Tibial nerve (tissue), 4 donors: ENCODE measurements around the gene CALD1. TPM values are rescaled to one million over a fixed set of nuclear protein-coding genes. Genes with fewer than 3 reads are reported as not detected.
A peak's percentile ranks its signal among the peaks of the same experiment; 100 is the strongest.

ENCODE experiments used
- DNase-seq, 2 donors: peaks; one replicate each; pipeline ENCODE4 v3.0.0-alpha.2; 2019; ENCODE audit warnings: low spot score in 2 of 2
- H3K27ac ChIP-seq, 4 donors: fragments of 200-600 bp; sonication (generic) in 3 of 4; one replicate each; pipeline ENCODE4 v1.5.1; 2017 to 2019; ENCODE audit warnings: mild to moderate bottlenecking in 1 of 4
- H3K27me3 ChIP-seq, 2 donors: fragments of 200-600 bp; sonication (generic) in 1 of 2; one replicate each; pipeline versions ENCODE4 v1.5.1 to v1.6.0; 2017 to 2019
- H3K36me3 ChIP-seq, 3 donors: fragments of 200-600 bp; sonication (generic); one replicate each; pipeline ENCODE4 v1.5.1; 2018 to 2019
- H3K4me1 ChIP-seq, 4 donors: fragments of 200-600 bp; sonication (generic) in 3 of 4; one replicate each; pipeline ENCODE4 v1.5.1; 2017 to 2019
- H3K4me3 ChIP-seq, 4 donors: fragments of 200-600 bp; sonication (generic) in 3 of 4; one replicate each; pipeline ENCODE4 v1.5.1; 2017 to 2019; ENCODE audit warnings: mild to moderate bottlenecking in 1 of 4, moderate library complexity in 1 of 4
- H3K9me3 ChIP-seq, 4 donors: fragments of 200-600 bp; sonication (generic) in 3 of 4; one replicate each; pipeline ENCODE4 v1.5.1; 2017 to 2019
- EP300 ChIP-seq, 2 donors: sonication (generic); formaldehyde crosslinking; IDR thresholded peaks; one replicate each; pipeline ENCODE4 v1.6.1; 2017; ENCODE audit warnings: antibody characterized with exemption in 2 of 2, mild to moderate bottlenecking in 1 of 2
- POLR2A ChIP-seq, 2 donors: fragments of 450-650 bp; IDR thresholded peaks; one replicate each; pipeline ENCODE4 v1.6.1; 2017; ENCODE audit warnings: antibody characterized with exemption in 2 of 2, mild to moderate bottlenecking in 2 of 2, moderate library complexity in 2 of 2
- whole genome bisulfite sequencing, 2 donors: methylation state at CpG; one replicate each; pipeline ENCODE4 v1.1.5; 2018; 5-methylcytosine and 5-hydroxymethylcytosine counted together
- total RNA-seq, 4 donors: library from RNA; depleted of rRNA; stranded (reverse); fragments of >200 nt; gene quantifications; one replicate each; pipeline ENCODE4 v1.1.0, GENCODE V29; 2016
- TF ChIP-seq, protein P1 (sequence below), 5 experiments: fragments of 200-600 bp in 3 of 5; fragments of 450-650 bp in 2 of 5; sonication (generic) in 3 of 5; IDR thresholded peaks; one replicate each; pipeline ENCODE4 v1.5.1; 2016 to 2019; ENCODE audit warnings: antibody characterized with exemption in 5 of 5, mild to moderate bottlenecking in 3 of 5, moderate library complexity in 2 of 5

Gene CALD1
- total RNA-seq, 4 donors from 2014 or later: 320 to 870 (median 433) TPM

DNA sequence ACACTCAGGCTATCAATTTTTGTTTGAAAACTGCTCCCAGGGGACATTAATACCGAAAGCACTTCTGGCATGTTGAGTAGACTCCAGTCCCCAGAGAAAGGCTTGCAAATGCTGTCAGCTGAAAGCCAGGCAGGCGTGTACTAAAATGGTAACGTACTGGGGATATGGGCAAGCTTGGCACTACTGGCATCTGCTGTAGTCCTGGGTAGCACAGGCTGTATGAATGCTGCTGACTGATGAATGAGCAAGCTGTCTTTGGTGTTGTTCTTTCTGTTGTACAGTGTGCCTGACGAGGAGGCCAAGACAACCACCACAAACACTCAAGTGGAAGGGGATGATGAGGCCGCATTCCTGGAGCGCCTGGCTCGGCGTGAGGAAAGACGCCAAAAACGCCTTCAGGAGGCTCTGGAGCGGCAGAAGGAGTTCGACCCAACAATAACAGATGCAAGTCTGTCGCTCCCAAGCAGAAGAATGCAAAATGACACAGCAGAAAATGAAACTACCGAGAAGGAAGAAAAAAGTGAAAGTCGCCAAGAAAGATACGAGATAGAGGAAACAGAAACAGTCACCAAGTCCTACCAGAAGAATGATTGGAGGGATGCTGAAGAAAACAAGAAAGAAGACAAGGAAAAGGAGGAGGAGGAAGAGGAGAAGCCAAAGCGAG is 153.4 kb downstream of the CALD1 start:
- WGBS, 2 donors: 42 to 47% methylated on average over 17 of the region's 17 CpGs
- H3K4me3 ChIP-seq: peak overlapping the region in 2 of 4 donors; percentile 10 to 26
- no peaks in the 10 kb centered on the region for H3K9me3 ChIP-seq
- peak in 1 of 2 donors; percentile 36 for TF ChIP-seq EP300 (IDR thresholded peaks at IDR 0.05)
- TF ChIP-seq, protein P1, sequence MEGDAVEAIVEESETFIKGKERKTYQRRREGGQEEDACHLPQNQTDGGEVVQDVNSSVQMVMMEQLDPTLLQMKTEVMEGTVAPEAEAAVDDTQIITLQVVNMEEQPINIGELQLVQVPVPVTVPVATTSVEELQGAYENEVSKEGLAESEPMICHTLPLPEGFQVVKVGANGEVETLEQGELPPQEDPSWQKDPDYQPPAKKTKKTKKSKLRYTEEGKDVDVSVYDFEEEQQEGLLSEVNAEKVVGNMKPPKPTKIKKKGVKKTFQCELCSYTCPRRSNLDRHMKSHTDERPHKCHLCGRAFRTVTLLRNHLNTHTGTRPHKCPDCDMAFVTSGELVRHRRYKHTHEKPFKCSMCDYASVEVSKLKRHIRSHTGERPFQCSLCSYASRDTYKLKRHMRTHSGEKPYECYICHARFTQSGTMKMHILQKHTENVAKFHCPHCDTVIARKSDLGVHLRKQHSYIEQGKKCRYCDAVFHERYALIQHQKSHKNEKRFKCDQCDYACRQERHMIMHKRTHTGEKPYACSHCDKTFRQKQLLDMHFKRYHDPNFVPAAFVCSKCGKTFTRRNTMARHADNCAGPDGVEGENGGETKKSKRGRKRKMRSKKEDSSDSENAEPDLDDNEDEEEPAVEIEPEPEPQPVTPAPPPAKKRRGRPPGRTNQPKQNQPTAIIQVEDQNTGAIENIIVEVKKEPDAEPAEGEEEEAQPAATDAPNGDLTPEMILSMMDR (IDR thresholded peaks at IDR 0.05): no peak
- TF ChIP-seq POLR2A (IDR thresholded peaks at IDR 0.05): no peak
- H3K36me3 ChIP-seq: peaks cover 0 to 37% (median 0%) of the 10 kb centered on the region in 3 donors
- H3K27me3 ChIP-seq: no peaks in the 10 kb centered on the region
- peak overlapping the region in 3 of 4 donors; percentile 53 to 90 (median 74) for H3K27ac ChIP-seq
- DNase-seq: no peak
- H3K4me1 ChIP-seq: peaks cover 0 to 53% (median 20%) of the 10 kb centered on the region in 4 donors

DNA sequence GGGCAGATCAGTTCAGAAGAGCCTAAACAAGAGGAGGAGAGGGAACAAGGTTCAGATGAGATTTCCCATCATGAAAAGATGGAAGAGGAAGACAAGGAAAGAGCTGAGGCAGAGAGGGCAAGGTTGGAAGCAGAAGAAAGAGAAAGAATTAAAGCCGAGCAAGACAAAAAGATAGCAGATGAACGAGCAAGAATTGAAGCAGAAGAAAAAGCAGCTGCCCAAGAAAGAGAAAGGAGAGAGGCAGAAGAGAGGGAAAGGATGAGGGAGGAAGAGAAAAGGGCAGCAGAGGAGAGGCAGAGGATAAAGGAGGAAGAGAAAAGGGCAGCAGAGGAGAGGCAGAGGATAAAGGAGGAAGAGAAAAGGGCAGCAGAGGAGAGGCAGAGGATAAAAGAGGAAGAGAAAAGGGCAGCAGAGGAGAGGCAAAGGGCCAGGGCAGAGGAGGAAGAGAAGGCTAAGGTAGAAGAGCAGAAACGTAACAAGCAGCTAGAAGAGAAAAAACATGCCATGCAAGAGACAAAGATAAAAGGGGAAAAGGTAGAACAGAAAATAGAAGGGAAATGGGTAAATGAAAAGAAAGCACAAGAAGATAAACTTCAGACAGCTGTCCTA is 154.1 kb downstream of the CALD1 start:
- WGBS, 2 donors: 81 to 83% methylated on average over 3 of the region's 3 CpGs
- Histone ChIP-seq H3K9me3 (no peaks in the 10 kb centered on the region), H3K27ac (peak overlapping the region in 3 of 4 donors; percentile 53 to 90 (median 74)), H3K4me1 (peaks cover 0 to 54% (median 21%) of the 10 kb centered on the region in 4 donors), H3K4me3 (peak overlapping the region in 1 of 4 donors; percentile 26), H3K27me3 (no peaks in the 10 kb centered on the region), H3K36me3 (peaks cover 0 to 35% (median 0%) of the 10 kb centered on the region in 3 donors)
- DNase-seq: no peak
- TF ChIP-seq POLR2A (IDR thresholded peaks at IDR 0.05): no peak
- TF ChIP-seq EP300 (IDR thresholded peaks at IDR 0.05): no peak

DNA sequence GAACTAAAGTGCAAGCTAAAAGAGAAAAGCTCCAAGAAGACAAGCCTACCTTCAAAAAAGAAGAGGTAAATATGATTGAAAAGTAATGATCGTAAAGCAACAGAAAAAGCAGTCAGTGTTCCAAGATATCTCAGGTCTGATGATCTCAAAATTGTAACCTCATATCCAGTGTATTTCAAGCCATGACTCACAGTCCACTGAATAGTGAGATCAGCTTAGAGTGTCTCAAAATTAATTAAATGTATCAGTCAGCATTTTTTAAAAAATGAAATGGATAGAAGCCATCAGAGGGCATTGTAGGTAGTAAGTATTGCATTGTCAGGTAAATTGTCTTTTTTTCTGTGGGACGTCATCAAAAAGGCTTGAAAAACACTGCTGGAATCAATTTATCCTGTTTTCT is 156.3 kb downstream of the CALD1 start:
- peaks cover 0 to 54% (median 19%) of the 10 kb centered on the region in 4 donors for H3K4me1 ChIP-seq
- TF ChIP-seq POLR2A (IDR thresholded peaks at IDR 0.05) (no peak), EP300 (IDR thresholded peaks at IDR 0.05) (no peak)
- TF ChIP-seq, protein P1 (IDR thresholded peaks at IDR 0.05): no peak
- no peak overlapping the region for H3K4me3 ChIP-seq
- no peaks in the 10 kb centered on the region for H3K9me3 ChIP-seq
- no peak for DNase-seq
- H3K36me3 ChIP-seq: peaks cover 0 to 22% (median 0%) of the 10 kb centered on the region in 3 donors
- H3K27ac ChIP-seq: peak overlapping the region in 2 of 4 donors; percentile 23 to 82
- 54% methylated on average over 2 of the region's 2 CpGs for WGBS, 2 donors
- no peaks in the 10 kb centered on the region for H3K27me3 ChIP-seq

DNA sequence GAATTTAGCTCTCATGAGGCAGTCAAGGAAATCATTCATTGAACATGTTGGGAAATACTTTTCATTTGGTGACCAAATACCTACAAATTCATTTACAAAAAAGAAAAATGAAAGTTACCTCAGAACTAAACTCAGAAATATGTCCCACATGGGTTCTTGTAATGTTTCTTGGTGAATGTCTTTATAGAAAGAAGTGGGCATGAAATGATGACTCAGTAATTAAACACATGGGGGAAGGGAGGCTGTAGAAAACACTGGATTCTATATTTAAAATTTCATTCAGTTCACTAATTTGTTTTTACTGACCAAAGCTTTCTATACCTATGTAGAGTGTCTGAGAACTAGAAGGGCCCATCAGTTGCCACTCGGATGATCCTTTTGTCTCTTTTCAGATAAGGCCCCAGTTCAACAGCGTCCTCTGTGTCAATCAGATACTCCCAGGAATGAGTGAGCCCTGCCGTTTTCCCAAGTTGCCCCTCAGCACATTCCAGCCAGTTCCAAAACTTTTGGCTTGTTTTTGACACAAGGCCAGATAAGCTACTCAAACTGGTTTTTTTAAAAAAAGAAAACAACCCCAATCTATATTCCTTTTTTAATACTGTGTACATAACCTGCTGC is 157.6 kb downstream of the CALD1 start:
- TF ChIP-seq, protein P1 (IDR thresholded peaks at IDR 0.05): no peak
- TF ChIP-seq POLR2A (IDR thresholded peaks at IDR 0.05) (no peak), EP300 (IDR thresholded peaks at IDR 0.05) (no peak)
- Histone ChIP-seq H3K27me3 (no peaks in the 10 kb centered on the region), H3K27ac (peak overlapping the region in 2 of 4 donors; percentile 71 to 82), H3K4me3 (no peak overlapping the region), H3K9me3 (no peaks in the 10 kb centered on the region), H3K36me3 (peaks cover 0 to 26% (median 0%) of the 10 kb centered on the region in 3 donors), H3K4me1 (peaks cover 0 to 50% (median 15%) of the 10 kb centered on the region in 4 donors)
- DNase-seq: no peak
- 41 to 46% methylated on average over 3 of the region's 3 CpGs for WGBS, 2 donors

DNA sequence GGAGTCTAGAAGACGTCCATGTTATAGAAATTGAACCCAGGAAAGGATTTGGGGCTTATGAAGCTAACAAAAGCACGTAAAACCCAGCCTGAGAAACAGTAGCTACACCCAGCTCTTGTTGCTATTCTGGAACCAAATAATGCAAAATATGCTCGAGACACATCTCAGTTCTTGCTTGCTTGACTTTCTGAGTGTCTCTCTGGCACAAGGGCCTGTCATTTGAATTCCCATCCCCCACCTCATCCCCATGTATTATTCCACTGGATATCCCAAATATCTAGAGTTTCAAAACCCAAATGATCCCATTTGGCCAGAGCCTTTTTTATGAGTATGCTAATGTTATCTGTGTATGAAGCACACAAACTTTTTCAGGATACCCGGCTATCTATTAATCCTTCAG is 158.7 kb downstream of the CALD1 start:
- no peak overlapping the region for H3K4me3 ChIP-seq
- no peak for DNase-seq
- H3K9me3 ChIP-seq: no peaks in the 10 kb centered on the region
- peak overlapping the region in 1 of 4 donors; percentile 82 for H3K27ac ChIP-seq
- WGBS, 2 donors: 73 to 81% methylated on average over 4 of the region's 4 CpGs
- peaks cover 0 to 25% (median 0%) of the 10 kb centered on the region in 3 donors for H3K36me3 ChIP-seq
- H3K4me1 ChIP-seq: peaks cover 0 to 39% (median 10%) of the 10 kb centered on the region in 4 donors
- TF ChIP-seq, protein P1 (IDR thresholded peaks at IDR 0.05): no peak
- no peak for TF ChIP-seq EP300 (IDR thresholded peaks at IDR 0.05)
- H3K27me3 ChIP-seq: no peaks in the 10 kb centered on the region
